ENCODE results near the gene CHD6. TPM values are rescaled to one million over a fixed set of nuclear protein-coding genes. Genes with fewer than 3 reads are reported as not detected.
A peak's percentile ranks its signal among the peaks of the same experiment; 100 is the strongest.

CHD6 gene
- total and polyA plus RNA-seq, 2 of the 13 experiments (the other 11 are each of a cell fraction or from before 2014, with no cell fraction given): 14.4 to 52.0 TPM

- TF ChIP-seq SNAPC4 (CRISPR knock-in tag; IDR thresholded peaks at IDR 0.05): no peak
- TF ChIP-seq TRIM24 (CRISPR knock-in tag; IDR thresholded peaks at IDR 0.05): no peak
- no peak for TF ChIP-seq ZNF564 (CRISPR knock-in tag; IDR thresholded peaks at IDR 0.05)
- no peak for TF ChIP-seq ZNF44 (CRISPR knock-in tag; IDR thresholded peaks at IDR 0.05)
- TF ChIP-seq ZBTB46 (CRISPR knock-in tag; IDR thresholded peaks at IDR 0.05; ENCODE audit: borderline replicate concordance): no peak
- TF ChIP-seq NR3C1 (CRISPR knock-in tag; IDR thresholded peaks at IDR 0.05): no peak
- TF ChIP-seq ZNF331 (CRISPR knock-in tag; IDR thresholded peaks at IDR 0.05): no peak
- no peak for TF ChIP-seq MIER2 (CRISPR knock-in tag; IDR thresholded peaks at IDR 0.05)
- TF ChIP-seq AHDC1 (CRISPR knock-in tag; IDR thresholded peaks at IDR 0.05; ENCODE audit: borderline replicate concordance): no peak
- TF ChIP-seq ZFP36L2 (CRISPR knock-in tag; IDR thresholded peaks at IDR 0.05): no peak
- TF ChIP-seq ZNF749 (CRISPR knock-in tag; IDR thresholded peaks at IDR 0.05; ENCODE audit: borderline replicate concordance): no peak
- 0 out of 2 replicates have a peak, but pooled peaks have one; percentile 31 for TF ChIP-seq ZNF513 (CRISPR knock-in tag; conservative IDR thresholded peaks at IDR 0.05)
- TF ChIP-seq ZNF614 (CRISPR knock-in tag; IDR thresholded peaks at IDR 0.05; ENCODE audit: borderline replicate concordance): peak; percentile 59; the same call in 1 of the 2 replicates
- TF ChIP-seq CEBPB (IDR thresholded peaks at IDR 0.05; ENCODE audit: borderline replicate concordance, low read depth, low read length): no peak
Measured at GRCh38 chr20:41395667-41396664, 222.2 kb downstream of the CHD6 start (continued).

Measured in HepG2 (cell line).